ENCODE data around the gene C14orf180. TPM values are rescaled to one million over a fixed set of nuclear protein-coding genes. Genes with fewer than 3 reads are reported as not detected.

C14orf180 gene
- total RNA-seq, 2 experiments from 2014 or later = not detected

DNA sequence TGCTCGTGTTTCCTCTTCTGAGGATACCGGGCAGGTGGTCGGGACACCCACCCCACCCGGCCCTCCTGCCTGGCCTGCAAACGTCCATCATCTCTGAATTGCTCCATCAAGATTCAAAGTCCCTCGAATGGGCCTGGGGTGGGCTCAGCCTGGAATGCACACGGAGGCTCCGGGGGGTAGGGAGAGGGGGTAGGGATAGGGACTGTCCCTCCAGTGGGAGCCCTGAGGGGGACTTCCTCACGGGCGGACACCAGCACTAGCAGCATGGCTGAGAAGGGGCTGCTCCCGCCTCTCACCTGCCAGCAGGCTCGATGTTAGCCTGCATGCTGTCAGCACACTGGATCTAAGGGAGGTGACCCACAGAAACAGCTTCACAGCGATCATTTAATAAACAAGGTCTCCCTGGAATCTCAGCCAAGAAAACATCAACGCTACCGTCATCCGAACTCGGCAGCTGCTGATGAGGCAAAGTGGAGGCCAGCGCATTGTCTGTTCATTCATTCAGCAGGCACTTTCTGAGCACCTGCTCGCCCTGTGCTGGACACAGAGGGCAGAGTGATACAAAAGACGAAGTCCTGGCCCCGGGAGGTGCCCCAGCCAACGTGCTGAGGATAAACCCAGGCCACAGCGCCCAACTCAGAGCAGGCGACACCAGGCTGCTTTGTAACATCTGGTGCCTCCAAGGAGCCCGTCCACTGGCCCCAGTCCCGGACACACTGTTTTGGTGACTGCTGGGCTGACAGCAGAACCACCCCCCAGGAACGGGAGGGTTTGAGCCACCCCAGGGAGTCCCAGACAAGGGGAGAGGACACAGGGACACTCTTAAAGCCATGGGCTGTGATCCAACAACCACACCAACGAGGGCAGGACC lies 18.7 kb downstream of the C14orf180 start:
- Mint-ChIP-seq H3K4me1 (ENCODE audit: low read depth) (no peaks in the 10 kb centered on the region), H3K27ac (no peak overlapping the region), H3K9me3 (no peaks in the 10 kb centered on the region), H3K27me3 (peaks cover 26% of the 10 kb centered on the region), H3K36me3 (no peaks in the 10 kb centered on the region), H3K4me3 (no peak overlapping the region)
- POLR2A ChIA-PET = no interaction called here
- intact Hi-C loops (cut with micrococcal nuclease) = no loop called here
- no peak for DNase-seq
- CTCF ChIA-PET = no interaction called here

DNA sequence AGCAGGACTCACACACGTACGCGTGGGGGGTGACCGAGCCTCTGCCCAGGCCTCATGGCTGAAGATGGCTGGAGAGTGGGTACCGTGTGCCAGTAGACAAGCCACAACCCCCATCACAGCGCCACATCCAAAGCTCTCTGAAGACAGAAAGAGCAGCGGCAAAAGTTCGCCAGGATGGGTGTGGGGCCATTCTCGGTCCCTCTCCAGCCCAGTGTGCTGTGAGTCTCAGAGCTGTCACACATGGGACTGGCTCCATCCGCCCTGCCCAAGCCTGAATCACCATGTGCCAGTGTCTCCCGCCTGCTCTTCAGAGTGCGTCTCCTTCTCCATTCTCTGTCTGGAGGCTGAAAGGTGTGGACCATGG lies 19.3 kb downstream of the C14orf180 start:
- CTCF ChIA-PET = no interaction called here

DNA sequence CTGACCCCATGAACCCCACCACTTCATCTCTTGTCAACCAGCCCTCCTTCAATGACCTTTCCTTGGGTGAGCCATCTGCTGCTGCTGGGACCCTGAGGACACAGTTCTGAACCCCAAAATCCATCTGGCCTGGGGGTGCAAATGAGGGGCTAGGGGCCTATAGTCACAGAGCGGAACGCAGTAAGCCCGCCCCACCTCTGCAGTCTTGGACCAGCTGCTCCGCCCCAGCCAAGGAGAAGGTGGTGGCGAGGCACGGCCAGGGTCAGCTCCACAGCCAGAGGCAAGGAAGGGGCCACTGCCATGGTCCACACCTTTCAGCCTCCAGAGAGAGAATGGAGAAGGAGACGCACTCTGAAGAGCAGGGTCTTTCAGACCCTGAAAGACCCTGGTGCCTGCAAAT lies 19.9 kb downstream of the C14orf180 start:
- POLR2A ChIA-PET = no interaction called here
- Mint-ChIP-seq H3K27me3 (peaks cover 33% of the 10 kb centered on the region), H3K27ac (no peak overlapping the region), H3K9me3 (no peaks in the 10 kb centered on the region), H3K4me1 (ENCODE audit: low read depth) (peaks cover 3% of the 10 kb centered on the region), H3K4me3 (no peak overlapping the region), H3K36me3 (no peaks in the 10 kb centered on the region)
- DNase-seq = no peak
- CTCF ChIA-PET = no interaction called here
- intact Hi-C loops (cut with micrococcal nuclease) = no loop called here

More for the DNA sequence above, 19.3 kb downstream of the C14orf180 start:
- intact Hi-C loops (cut with micrococcal nuclease) = no loop called here
- Mint-ChIP-seq H3K4me3 (no peak overlapping the region), H3K36me3 (no peaks in the 10 kb centered on the region), H3K4me1 (ENCODE audit: low read depth) (peaks cover under 1% of the 10 kb centered on the region), H3K27ac (no peak overlapping the region), H3K9me3 (no peaks in the 10 kb centered on the region), H3K27me3 (peaks cover 28% of the 10 kb centered on the region)
- DNase-seq = no peak
- POLR2A ChIA-PET = no interaction called here

DNA sequence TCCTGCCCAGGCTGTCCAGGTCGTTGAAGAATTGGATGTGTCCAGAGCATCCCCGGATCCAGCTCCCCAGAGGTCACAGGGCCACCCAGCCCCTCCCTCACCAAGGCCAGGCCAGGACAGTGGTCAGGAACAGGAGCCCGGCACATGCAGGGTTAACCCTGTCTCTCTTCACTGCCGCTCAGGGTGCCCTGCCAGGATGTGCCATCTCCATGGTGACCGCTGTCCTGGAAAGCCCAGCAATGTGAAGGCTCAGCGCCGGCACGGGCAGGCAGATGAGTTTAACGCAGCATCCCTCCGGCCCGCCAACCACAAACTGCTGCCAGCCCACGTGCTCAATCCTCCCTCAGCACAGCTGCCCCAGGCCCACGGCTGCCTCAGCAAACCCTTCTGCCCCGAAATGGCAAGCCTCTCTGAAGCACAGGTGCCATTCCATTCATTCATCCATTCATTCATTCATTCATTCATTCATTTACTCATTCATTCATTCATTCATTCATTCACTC lies 20.6 kb downstream of the C14orf180 start:
- POLR2A ChIA-PET = no interaction called here
- DNase-seq = no peak
- CTCF ChIA-PET = no interaction called here
- no peak overlapping the region for H3K27ac Mint-ChIP-seq
- intact Hi-C loops (cut with micrococcal nuclease) = no loop called here
- peaks cover 3% of the 10 kb centered on the region for H3K4me1 Mint-ChIP-seq (ENCODE audit: low read depth)
- peaks cover 37% of the 10 kb centered on the region for H3K27me3 Mint-ChIP-seq
- no peak overlapping the region for H3K4me3 Mint-ChIP-seq
- H3K36me3 Mint-ChIP-seq = no peaks in the 10 kb centered on the region
- no peaks in the 10 kb centered on the region for H3K9me3 Mint-ChIP-seq

DNA sequence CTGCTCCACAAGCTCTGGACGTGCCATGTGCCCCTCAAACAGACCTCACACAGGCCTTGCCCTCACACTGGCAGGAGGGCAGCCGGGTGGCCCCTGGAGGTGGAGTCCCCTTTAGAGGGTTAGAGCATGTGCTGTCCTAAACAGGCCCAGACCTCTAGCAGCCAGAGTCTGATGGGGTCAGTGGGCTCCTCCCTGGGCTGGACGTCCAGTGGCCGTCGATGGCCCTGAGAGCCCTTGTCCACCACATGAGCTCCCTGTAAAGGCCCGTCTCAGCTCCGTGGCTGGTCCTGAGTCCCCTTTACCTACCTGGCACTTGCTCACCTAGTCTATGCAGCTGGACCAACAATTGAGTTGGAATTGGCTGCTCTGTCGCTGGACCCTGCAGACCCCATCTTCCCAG lies 21.2 kb downstream of the C14orf180 start:
- ChIA-PET POLR2A (no interaction called here), CTCF (interaction anchor here (1.3 kb wide), 1 partner anchor 523 kb away, joined by 5 read pairs; no protein-coding TSS in a partner anchor)
- intact Hi-C loops (cut with micrococcal nuclease) = no loop called here
- Mint-ChIP-seq H3K9me3 (no peaks in the 10 kb centered on the region), H3K4me3 (no peak overlapping the region), H3K4me1 (ENCODE audit: low read depth) (peaks cover 3% of the 10 kb centered on the region), H3K27ac (no peak overlapping the region), H3K27me3 (peaks cover 38% of the 10 kb centered on the region), H3K36me3 (no peaks in the 10 kb centered on the region)
- DNase-seq = no peak

DNA sequence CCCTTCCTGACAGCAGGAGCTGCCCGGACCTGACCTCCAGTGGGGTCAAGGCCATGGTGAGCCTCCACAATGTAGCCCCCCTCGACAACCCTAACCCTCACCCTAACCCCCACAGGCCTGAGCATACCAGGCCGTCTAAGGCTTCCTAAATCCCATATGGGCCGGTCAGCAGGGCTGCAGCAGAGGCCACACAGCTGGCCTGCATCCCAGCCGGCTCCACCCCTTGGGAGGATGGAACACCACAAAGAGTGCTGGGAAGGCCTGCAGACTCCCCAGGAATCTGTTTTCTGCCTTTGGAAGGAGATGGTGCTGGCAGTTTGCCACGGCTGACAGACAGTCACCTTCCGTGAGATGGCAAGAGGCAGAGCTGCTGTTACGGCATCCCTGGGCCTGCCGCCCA lies 22.2 kb downstream of the C14orf180 start:
- intact Hi-C loops (cut with micrococcal nuclease) = no loop called here
- H3K27me3 Mint-ChIP-seq = peaks cover 43% of the 10 kb centered on the region
- no peak overlapping the region for H3K27ac Mint-ChIP-seq

DNA sequence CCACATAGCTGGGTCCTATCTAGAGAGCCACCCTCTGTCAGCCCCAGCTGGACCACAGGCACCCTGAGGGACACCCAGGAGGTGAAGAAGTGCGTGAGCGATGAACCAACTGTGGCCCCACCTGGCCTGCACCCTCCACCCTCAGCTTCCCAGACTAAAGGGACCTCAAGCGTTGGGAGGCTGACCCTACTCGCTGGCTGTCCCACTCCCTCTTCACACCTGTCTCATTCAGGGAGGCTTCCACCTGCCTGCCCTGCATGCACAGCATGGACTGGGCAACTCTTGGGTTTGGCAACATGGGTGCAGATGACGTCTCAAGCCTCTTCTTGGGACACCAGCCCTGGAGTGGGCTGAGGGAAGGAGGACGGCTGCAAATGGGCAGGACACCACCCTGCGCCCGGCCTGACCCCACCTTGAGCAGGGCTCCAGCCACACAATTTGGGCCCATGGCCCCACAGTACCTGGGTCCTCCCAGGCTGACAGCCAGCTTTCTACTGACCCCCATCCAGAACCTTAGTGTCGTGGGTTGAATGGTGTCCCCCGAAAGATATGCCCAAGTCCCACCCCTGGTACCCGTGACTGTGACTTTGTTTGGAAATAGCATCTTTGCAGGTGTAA lies 22.9 kb downstream of the C14orf180 start:
- H3K9me3 Mint-ChIP-seq = no peaks in the 10 kb centered on the region
- H3K4me3 Mint-ChIP-seq = no peak overlapping the region
- CTCF ChIA-PET = no interaction called here
- POLR2A ChIA-PET = no interaction called here
- intact Hi-C loops (cut with micrococcal nuclease) = no loop called here
- no peaks in the 10 kb centered on the region for H3K36me3 Mint-ChIP-seq
- H3K4me1 Mint-ChIP-seq (ENCODE audit: low read depth) = peaks cover 3% of the 10 kb centered on the region
- no peak for DNase-seq
- H3K27me3 Mint-ChIP-seq = peaks cover 47% of the 10 kb centered on the region
- H3K27ac Mint-ChIP-seq = no peak overlapping the region

More for the DNA sequence above, 22.2 kb downstream of the C14orf180 start:
- ChIA-PET POLR2A (no interaction called here), CTCF (interaction anchor here (1.3 kb wide), 1 partner anchor 524 kb away, joined by 5 read pairs; no protein-coding TSS in a partner anchor)
- no peaks in the 10 kb centered on the region for H3K9me3 Mint-ChIP-seq
- H3K36me3 Mint-ChIP-seq = no peaks in the 10 kb centered on the region
- H3K4me1 Mint-ChIP-seq (ENCODE audit: low read depth) = peaks cover 3% of the 10 kb centered on the region
- H3K4me3 Mint-ChIP-seq = no peak overlapping the region
- no peak for DNase-seq

DNA sequence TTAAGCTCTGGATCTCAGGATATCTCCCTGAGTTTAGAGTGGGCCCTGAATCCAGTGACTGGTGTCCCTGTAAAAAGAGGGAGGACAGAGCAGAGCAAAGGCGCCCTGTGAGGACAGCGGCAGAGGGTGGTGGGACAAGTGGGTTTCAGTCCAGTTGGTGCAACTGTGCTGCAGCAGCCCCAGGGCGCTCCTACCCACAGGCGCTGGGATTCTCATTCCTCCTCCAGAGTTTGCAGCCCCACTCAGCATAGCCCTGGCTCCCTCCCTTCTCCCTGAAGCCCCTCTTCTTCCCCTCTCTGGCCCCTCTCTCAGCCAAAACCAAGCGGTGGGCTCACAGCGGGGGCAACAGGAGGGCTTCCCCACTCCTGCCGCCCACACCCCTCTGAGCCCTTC lies 23.4 kb downstream of the C14orf180 start:
- no peak overlapping the region for H3K27ac Mint-ChIP-seq
- no peaks in the 10 kb centered on the region for H3K36me3 Mint-ChIP-seq
- H3K4me1 Mint-ChIP-seq (ENCODE audit: low read depth) = peaks cover 3% of the 10 kb centered on the region
- H3K4me3 Mint-ChIP-seq = no peak overlapping the region
- DNase-seq = no peak
- POLR2A ChIA-PET = no interaction called here
- CTCF ChIA-PET = no interaction called here
- H3K27me3 Mint-ChIP-seq = peaks cover 52% of the 10 kb centered on the region
- intact Hi-C loops (cut with micrococcal nuclease) = no loop called here
- H3K9me3 Mint-ChIP-seq = no peaks in the 10 kb centered on the region

DNA sequence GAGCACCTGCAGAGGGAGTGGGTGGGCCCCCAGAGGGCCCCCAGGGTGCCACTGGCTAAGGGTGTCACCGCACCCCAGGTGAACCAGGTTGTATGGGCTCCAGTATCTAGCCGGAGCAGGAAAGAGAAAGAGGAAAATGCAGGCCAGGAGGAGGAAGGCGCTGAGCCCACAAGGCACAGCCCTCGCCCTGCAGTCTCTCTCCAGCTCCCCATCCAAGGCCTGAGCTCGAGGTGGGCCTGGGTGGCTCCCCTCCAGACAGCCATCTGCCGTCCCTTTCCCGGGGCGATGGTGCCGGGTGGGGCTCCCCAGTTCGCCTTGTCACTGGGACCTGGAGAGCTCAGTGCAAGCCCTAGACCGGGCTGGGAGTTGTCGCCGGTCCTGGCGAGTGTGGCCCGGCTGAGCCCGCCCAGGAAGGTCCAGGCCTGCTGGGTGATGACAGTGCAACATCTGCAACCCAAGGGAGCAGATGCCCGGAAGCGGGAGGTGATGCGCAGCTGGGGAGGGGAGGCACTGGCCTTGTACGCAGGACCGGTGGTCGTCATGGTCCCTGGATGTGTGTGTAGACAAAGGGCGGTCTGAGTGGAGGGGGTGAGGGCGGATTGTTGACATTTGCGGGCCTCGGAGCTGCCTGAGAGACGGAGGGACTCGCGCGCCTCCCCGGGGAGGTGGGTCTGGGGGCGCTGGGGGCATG lies 24.3 kb downstream of the C14orf180 start:
- Mint-ChIP-seq H3K27me3 (peaks cover 50% of the 10 kb centered on the region), H3K4me1 (ENCODE audit: low read depth) (peaks cover 3% of the 10 kb centered on the region), H3K36me3 (no peaks in the 10 kb centered on the region), H3K4me3 (no peak overlapping the region), H3K27ac (no peak overlapping the region), H3K9me3 (no peaks in the 10 kb centered on the region)
- intact Hi-C loops (cut with micrococcal nuclease) = no loop called here
- CTCF ChIA-PET = no interaction called here
- DNase-seq = no peak
- POLR2A ChIA-PET = no interaction called here

DNA sequence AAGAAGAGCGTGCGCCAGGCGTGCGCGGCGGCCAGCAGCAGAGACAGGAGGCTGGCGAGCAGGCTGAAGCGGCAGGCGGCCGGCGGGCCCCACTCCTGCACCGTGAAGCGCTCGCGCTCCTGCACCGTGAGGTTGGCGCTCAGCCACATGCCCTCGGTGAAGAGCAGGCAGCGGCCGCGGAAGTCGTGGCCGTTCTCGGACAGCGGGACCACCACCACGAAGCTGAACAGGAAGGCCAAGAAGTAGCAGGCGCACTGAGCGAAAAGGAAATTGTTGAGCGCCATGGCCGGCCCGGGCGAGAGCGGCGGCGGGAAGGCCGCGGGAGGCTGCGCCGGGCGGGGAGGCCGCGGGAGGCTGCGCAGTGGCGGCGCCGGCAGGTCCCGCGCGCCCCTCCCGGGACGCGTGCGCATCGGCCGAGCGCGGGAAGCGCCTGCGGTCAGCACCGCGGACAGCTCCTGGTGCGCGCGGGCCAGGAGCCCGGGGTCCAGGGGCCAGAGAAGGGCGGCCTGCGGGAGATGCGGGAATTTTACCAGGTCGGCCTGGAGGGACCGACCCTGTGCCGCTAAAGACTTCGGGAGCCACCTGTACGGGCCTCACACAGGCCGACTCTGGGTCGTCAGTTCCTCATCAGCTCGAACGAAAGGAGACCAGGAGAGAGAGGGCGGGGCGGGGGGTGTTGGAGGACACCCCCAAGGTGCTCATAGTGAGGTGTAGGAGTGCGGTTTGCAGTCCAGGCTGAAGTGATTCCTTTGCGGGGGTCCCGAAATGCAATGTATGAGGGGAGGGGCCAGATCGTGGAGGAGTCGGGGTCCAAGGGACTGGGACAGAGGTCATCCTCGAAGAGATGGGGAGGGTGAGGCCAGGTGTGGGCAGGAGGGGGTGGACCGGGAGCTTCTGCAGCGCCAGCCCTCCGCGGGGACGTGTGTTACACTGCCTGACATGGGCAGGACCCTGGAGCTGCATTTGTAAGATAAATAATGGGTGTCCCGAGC lies 25.2 kb downstream of the C14orf180 start, which contains the start of gene TMEM179:
TMEM179 (minus strand) TSS at position 315 of the 992 bp plus-strand sequence; CDS start at position 284, 31 bp downstream.
- DNase-seq = no peak
- ChIA-PET POLR2A (no interaction called here), CTCF (no interaction called here)
- intact Hi-C loops (cut with micrococcal nuclease) = no loop called here
- peaks cover 3% of the 10 kb centered on the region for H3K4me1 Mint-ChIP-seq (ENCODE audit: low read depth)
- H3K27me3 Mint-ChIP-seq = peaks cover 49% of the 10 kb centered on the region
- H3K36me3 Mint-ChIP-seq = no peaks in the 10 kb centered on the region
- no peaks in the 10 kb centered on the region for H3K9me3 Mint-ChIP-seq
- H3K4me3 Mint-ChIP-seq = no peak within 1 kb of the TSS
- no peak within 1 kb of the TSS for H3K27ac Mint-ChIP-seq

DNA sequence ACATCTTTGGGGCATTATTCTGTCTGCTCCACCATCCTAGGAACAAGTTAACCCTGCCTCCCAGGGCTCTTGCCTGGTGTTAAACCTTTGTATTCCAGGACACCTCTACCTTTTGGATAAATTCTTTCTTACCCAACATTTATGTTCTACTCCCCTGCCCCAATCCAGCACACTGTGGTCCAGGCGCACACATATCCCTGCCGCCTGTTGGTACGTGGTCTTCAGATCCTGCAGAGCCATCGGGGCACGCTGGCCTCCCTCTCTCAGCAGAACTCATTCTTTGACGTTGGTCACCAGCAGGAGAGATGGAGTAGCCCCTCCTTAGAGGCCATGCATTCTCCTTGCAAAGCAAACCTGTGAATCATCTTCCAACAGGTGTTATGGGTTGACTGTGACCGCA lies 30.1 kb downstream of the C14orf180 start:
- Mint-ChIP-seq H3K27me3 (peaks cover 35% of the 10 kb centered on the region), H3K27ac (no peak overlapping the region), H3K4me3 (no peak overlapping the region), H3K36me3 (no peaks in the 10 kb centered on the region), H3K4me1 (ENCODE audit: low read depth) (no peaks in the 10 kb centered on the region), H3K9me3 (no peaks in the 10 kb centered on the region)
- DNase-seq = no peak
- ChIA-PET CTCF (no interaction called here), POLR2A (no interaction called here)
- intact Hi-C loops (cut with micrococcal nuclease) = no loop called here
